H1 (cell line): Measurements from ENCODE around the gene ERGIC3. TPM values are rescaled to one million over a fixed set of nuclear protein-coding genes. Genes with fewer than 3 reads are reported as not detected.

Source experiments
- EZH2 ChIP-seq: fragments of 200-600 bp; sonication (generic); IDR thresholded peaks from 2 replicates; pipeline ENCODE4 v1.7.1; 2012; ENCODE audit warnings: low read depth, mild to moderate bottlenecking, moderate library complexity, low read length, inconsistent platforms; ENCODE audit not compliant: severe bottlenecking
- YY1 ChIP-seq: IDR thresholded peaks from 2 replicates; pipeline ENCODE4 v1.6.1; 2011; ENCODE audit warnings: low read depth, mild to moderate bottlenecking, low read length
- polyA plus RNA-seq, 7 experiments: library from polyadenylated mRNA; depleted of rRNA in 3 of 7; stranded (reverse) in 5 of 7; unstranded in 2 of 7; fragments of >200 nt in 5 of 7; fragments of 200-250 nt in 2 of 7; gene quantifications; 1 replicate in 5 of 7; 2 replicates in 1 of 7; 4 replicates in 1 of 7; pipeline versions ENCODE4 v1.2.1 to v1.2.3, GENCODE V29; 2011 to 2013; ENCODE audit warnings: missing spikeins in 2 of 7, mixed read lengths in 2 of 7
- total RNA-seq: library from RNA; stranded (reverse); fragmentation: NEBNext Ultra II Directional; extraction: Animal tissue kit (Norgen Biotek cat#: 25700); gene quantifications from 2 replicates; pipeline ENCODE4 v1.2.1, GENCODE V29; 2021
- TF ChIP-seq, protein P1 (sequence below): IDR thresholded peaks from 2 replicates; pipeline ENCODE4 v1.6.1; 2012; ENCODE audit warnings: low read length, inconsistent platforms

The ERGIC3 gene
- total and polyA plus RNA-seq, 2 of the 8 experiments (the other 6 are each of a cell fraction or from before 2014, with no cell fraction given) = 178 to 341 TPM

- TF ChIP-seq, protein P1, sequence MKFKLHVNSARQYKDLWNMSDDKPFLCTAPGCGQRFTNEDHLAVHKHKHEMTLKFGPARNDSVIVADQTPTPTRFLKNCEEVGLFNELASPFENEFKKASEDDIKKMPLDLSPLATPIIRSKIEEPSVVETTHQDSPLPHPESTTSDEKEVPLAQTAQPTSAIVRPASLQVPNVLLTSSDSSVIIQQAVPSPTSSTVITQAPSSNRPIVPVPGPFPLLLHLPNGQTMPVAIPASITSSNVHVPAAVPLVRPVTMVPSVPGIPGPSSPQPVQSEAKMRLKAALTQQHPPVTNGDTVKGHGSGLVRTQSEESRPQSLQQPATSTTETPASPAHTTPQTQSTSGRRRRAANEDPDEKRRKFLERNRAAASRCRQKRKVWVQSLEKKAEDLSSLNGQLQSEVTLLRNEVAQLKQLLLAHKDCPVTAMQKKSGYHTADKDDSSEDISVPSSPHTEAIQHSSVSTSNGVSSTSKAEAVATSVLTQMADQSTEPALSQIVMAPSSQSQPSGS = no peak
- TF ChIP-seq EZH2 = no peak
- no peak for TF ChIP-seq YY1
These were observed 55.3 kb downstream of the ERGIC3 start (continued) for GRCh38 chr20:35597186-35597585.
